ENCODE data around the gene ERN1.
"Not testable (repeated sequence)": the region's sequence is repeated elsewhere in the genome, so short reads cannot be mapped to it uniquely, and the experiment has no call there.

The ERN1 gene

GRCh38 chr17:64016974-64017373 is 113.0 kb downstream of the ERN1 start:
- intact Hi-C loops (cut with DNase I) = no loop called here
- DNase-seq = no peak

GRCh38 chr17:64016231-64016784 is 113.6 kb downstream of the ERN1 start:
- no peak for DNase-seq
- intact Hi-C loops (cut with DNase I) = no loop called here

- peak in 1 of 10 donors; percentile 10 for DNase-seq
- intact Hi-C loops (cut with DNase I) = no loop called here
Measured at GRCh38 chr17:64015447-64015846, 114.5 kb downstream of the ERN1 start.

GRCh38 chr17:64009571-64010402 is 120.2 kb downstream of the ERN1 start:
- DNase-seq = peak in 1 of 10 donors; percentile 19
- intact Hi-C loops (cut with DNase I) = no loop called here

- peak in 2 of 10 donors; percentile 47 to 61 for DNase-seq
- intact Hi-C loops (cut with DNase I) = no loop called here
Measured at GRCh38 chr17:64008830-64009229, 121.1 kb downstream of the ERN1 start.

- intact Hi-C loops (cut with DNase I) = no loop called here
- peak in 1 of 10 donors; percentile 33 for DNase-seq
Measured at GRCh38 chr17:64008346-64008745, 121.6 kb downstream of the ERN1 start.

- intact Hi-C loops (cut with DNase I) = no loop called here
- DNase-seq = peak in 3 of 10 donors; percentile 4 to 55 (median 37)
Measured at GRCh38 chr17:64007838-64008282, 122.1 kb downstream of the ERN1 start.

GRCh38 chr17:64007089-64007837 is 122.7 kb downstream of the ERN1 start:
- intact Hi-C loops (cut with DNase I) = not testable (repeated sequence)
- peak in 1 of 10 donors; percentile 22 for DNase-seq

GRCh38 chr17:64006361-64007088 is 123.4 kb downstream of the ERN1 start:
- peak in 2 of 10 donors; percentile 45 to 71 for DNase-seq
- intact Hi-C loops (cut with DNase I) = no loop called here

GRCh38 chr17:64005734-64006167 is 124.2 kb downstream of the ERN1 start:
- intact Hi-C loops (cut with DNase I) = no loop called here
- DNase-seq = peak in 2 of 10 donors; percentile 42 to 72

GRCh38 chr17:64004903-64005733 is 124.8 kb downstream of the ERN1 start:
- DNase-seq = peak in 2 of 10 donors; percentile 28 to 49
- intact Hi-C loops (cut with DNase I) = no loop called here

GRCh38 chr17:64004218-64004770 is 125.7 kb downstream of the ERN1 start:
- DNase-seq = peak in 2 of 10 donors; percentile 12 to 64
- intact Hi-C loops (cut with DNase I) = no loop called here

- DNase-seq = peak in 2 of 10 donors; percentile 53 to 70
- intact Hi-C loops (cut with DNase I) = no loop called here
Measured at GRCh38 chr17:64003526-64004121, 126.3 kb downstream of the ERN1 start.

- DNase-seq = peak in 2 of 10 donors; percentile 63 to 79
- intact Hi-C loops (cut with DNase I) = no loop called here
Measured at GRCh38 chr17:64002658-64003525, 127.1 kb downstream of the ERN1 start.

- intact Hi-C loops (cut with DNase I) = no loop called here
- DNase-seq = peak in 1 of 10 donors; percentile 33
Measured at GRCh38 chr17:64001763-64002529, 128.0 kb downstream of the ERN1 start.

- DNase-seq = peak in 1 of 10 donors; percentile 66
- intact Hi-C loops (cut with DNase I) = no loop called here
Measured at GRCh38 chr17:64001091-64001579, 128.8 kb downstream of the ERN1 start.
